ENCODE results near the gene TWIST2.

Gene TWIST2

DNA sequence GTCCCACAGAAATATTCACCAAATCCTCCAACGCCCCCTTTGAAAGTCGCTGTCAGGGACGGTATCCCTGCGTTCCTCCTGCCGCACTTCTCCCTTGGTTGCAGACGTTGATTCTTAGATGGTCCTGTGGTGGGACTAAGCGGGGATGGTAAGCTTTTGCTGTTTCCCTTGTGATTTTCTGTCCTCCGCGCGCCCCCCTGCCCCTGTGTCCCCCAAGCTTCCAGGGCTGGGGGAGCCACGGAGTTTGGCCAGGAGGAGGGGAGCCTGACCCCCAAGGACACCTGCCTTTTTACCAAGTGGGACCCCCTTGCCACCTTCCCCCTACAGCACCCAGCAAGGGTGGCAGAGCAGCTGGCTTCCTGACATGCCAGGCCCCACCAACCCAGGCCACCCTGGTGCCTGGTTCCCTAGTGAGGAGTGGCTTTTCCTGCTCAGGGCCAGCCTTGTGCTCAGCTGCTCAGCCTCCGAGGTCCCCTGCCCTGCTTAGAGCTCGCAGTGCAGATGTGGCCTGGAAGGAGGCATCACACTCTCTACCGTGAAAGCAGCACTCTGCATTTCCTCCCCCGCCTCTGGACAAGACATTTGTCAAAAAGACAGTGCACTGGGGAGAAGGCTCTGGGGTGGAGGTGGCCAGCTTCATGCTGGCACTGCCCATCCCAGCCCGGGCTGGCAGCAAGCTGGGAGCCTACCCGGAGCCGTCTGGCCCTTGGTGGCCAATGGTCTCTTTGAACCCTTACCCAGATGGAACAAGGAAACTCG is 49.4 kb downstream of the TWIST2 start:
- no peaks in the 10 kb centered on the region for H3K36me3 ChIP-seq (replicated peaks; ENCODE audit: insufficient read depth, low read length)
- no peaks in the 10 kb centered on the region for H3K9me3 ChIP-seq (replicated peaks; ENCODE audit: insufficient read depth, low read length)
- no peak overlapping the region for H3K27ac ChIP-seq (ENCODE audit: low read length)
- H3K9me2 ChIP-seq (replicated peaks; ENCODE audit: insufficient read depth, low read length): no peaks in the 10 kb centered on the region
- no peaks in the 10 kb centered on the region for H3F3A ChIP-seq (ENCODE audit: insufficient read depth, low read length)
- H3K4me3 ChIP-seq (ENCODE audit: low read length): no peak overlapping the region
- H3K79me2 ChIP-seq (ENCODE audit: low read length): no peaks in the 10 kb centered on the region
- no peaks in the 10 kb centered on the region for H3K4me1 ChIP-seq (ENCODE audit: low read length)
- TF ChIP-seq, protein P1, sequence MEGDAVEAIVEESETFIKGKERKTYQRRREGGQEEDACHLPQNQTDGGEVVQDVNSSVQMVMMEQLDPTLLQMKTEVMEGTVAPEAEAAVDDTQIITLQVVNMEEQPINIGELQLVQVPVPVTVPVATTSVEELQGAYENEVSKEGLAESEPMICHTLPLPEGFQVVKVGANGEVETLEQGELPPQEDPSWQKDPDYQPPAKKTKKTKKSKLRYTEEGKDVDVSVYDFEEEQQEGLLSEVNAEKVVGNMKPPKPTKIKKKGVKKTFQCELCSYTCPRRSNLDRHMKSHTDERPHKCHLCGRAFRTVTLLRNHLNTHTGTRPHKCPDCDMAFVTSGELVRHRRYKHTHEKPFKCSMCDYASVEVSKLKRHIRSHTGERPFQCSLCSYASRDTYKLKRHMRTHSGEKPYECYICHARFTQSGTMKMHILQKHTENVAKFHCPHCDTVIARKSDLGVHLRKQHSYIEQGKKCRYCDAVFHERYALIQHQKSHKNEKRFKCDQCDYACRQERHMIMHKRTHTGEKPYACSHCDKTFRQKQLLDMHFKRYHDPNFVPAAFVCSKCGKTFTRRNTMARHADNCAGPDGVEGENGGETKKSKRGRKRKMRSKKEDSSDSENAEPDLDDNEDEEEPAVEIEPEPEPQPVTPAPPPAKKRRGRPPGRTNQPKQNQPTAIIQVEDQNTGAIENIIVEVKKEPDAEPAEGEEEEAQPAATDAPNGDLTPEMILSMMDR (IDR thresholded peaks at IDR 0.05; ENCODE audit: low read length): no peak
- no peak for TF ChIP-seq EZH2phosphoT487 (IDR thresholded peaks at IDR 0.05; ENCODE audit: low read length)
- no peak for TF ChIP-seq EZH2 (optimal IDR thresholded peaks at IDR 0.05; ENCODE audit: low read depth, low read length)
- no peak overlapping the region for H3K9ac ChIP-seq (ENCODE audit: low read length)
- no peaks in the 10 kb centered on the region for H4K20me1 ChIP-seq (ENCODE audit: insufficient read depth, low read length)
- no peak overlapping the region for H2AFZ ChIP-seq (ENCODE audit: low read length)
- no peak overlapping the region for H3K4me2 ChIP-seq (ENCODE audit: low read depth, low read length)
- H3K27me3 ChIP-seq (replicated peaks; ENCODE audit: insufficient read depth, low read length): peaks cover 36% of the 10 kb centered on the region
- no peak for DNase-seq

DNA sequence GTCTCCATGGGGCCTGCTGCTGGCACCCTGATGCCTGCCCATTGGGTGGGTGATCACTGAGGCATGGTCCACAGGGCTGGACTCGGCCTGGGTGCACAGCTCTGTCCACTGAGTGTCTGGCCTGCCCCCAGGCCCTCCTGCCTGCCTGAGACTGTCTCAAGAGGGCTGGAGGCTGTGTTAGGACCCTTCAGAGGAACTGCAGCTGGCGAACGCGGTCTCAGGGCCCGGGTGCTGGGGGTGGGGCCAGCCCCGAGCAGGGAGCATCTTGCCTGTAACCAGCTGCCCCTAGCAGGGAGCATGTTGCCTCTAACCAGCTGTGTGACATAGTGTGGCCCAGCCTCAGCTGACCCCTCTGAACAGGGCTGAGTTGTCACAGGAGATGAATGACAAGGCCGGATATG is 50.0 kb downstream of the TWIST2 start:
- H3K4me2 ChIP-seq (ENCODE audit: low read depth, low read length): no peak overlapping the region
- no peak overlapping the region for H3K4me3 ChIP-seq (ENCODE audit: low read length)
- no peaks in the 10 kb centered on the region for H3F3A ChIP-seq (ENCODE audit: insufficient read depth, low read length)
- H3K27me3 ChIP-seq (replicated peaks; ENCODE audit: insufficient read depth, low read length): peaks cover 34% of the 10 kb centered on the region
- H3K9ac ChIP-seq (ENCODE audit: low read length): no peak overlapping the region
- no peaks in the 10 kb centered on the region for H3K4me1 ChIP-seq (ENCODE audit: low read length)
- no peak for DNase-seq
- H3K79me2 ChIP-seq (ENCODE audit: low read length): no peaks in the 10 kb centered on the region
- no peaks in the 10 kb centered on the region for H3K9me3 ChIP-seq (replicated peaks; ENCODE audit: insufficient read depth, low read length)
- no peak overlapping the region for H3K27ac ChIP-seq (ENCODE audit: low read length)
- H3K36me3 ChIP-seq (replicated peaks; ENCODE audit: insufficient read depth, low read length): no peaks in the 10 kb centered on the region
- H4K20me1 ChIP-seq (ENCODE audit: insufficient read depth, low read length): no peaks in the 10 kb centered on the region
- no peak for TF ChIP-seq EZH2phosphoT487 (IDR thresholded peaks at IDR 0.05; ENCODE audit: low read length)
- TF ChIP-seq EZH2 (optimal IDR thresholded peaks at IDR 0.05; ENCODE audit: low read depth, low read length): no peak
- TF ChIP-seq, protein P1 (IDR thresholded peaks at IDR 0.05; ENCODE audit: low read length): no peak
- H2AFZ ChIP-seq (ENCODE audit: low read length): no peak overlapping the region
- H3K9me2 ChIP-seq (replicated peaks; ENCODE audit: insufficient read depth, low read length): no peaks in the 10 kb centered on the region

DNA sequence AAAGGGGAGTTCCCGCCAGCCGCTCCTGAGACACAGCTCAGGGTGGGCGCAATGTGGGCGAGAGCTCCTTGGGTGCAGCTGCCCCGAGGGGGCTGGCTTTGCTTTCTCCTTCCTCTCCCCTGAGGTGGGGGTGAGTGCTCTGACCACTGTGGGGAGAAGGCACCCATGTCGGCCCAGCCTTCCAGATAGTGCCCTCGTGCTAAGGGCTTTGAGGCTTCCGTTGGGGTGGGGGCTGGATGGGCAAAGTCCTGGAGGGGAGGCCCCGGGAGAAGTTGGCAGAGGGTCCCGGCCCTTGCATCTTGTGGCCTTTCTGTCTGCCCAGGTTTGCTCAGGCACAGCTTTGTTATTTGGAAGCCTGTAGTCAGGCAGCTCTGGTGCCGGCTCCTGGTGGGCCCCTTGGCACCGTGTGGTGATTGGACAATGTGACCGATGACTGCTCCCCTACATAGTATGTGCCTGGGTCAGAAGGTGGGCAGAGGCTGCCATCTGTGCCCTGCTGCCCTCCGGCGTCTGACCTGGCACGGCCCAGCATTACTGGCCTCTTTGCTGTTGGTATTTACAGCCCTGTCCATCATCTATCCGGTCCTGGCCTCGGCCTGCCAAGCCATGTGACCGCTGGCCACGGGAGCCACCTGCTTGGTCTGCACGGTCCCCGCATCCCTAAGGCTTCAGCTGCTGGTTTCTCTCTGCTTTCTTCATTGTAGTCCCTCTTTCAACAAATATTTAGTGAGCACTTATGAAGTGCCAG is 50.8 kb downstream of the TWIST2 start:
- Histone ChIP-seq H3K79me2 (ENCODE audit: low read length) (no peaks in the 10 kb centered on the region), H3K4me3 (ENCODE audit: low read length) (no peak overlapping the region), H3K27ac (ENCODE audit: low read length) (no peak overlapping the region), H3K4me1 (ENCODE audit: low read length) (no peaks in the 10 kb centered on the region), H3K9me2 (replicated peaks; ENCODE audit: insufficient read depth, low read length) (no peaks in the 10 kb centered on the region), H3K27me3 (replicated peaks; ENCODE audit: insufficient read depth, low read length) (peaks cover 32% of the 10 kb centered on the region), H3K36me3 (replicated peaks; ENCODE audit: insufficient read depth, low read length) (no peaks in the 10 kb centered on the region), H4K20me1 (ENCODE audit: insufficient read depth, low read length) (no peaks in the 10 kb centered on the region), H3K9ac (ENCODE audit: low read length) (no peak overlapping the region), H3K9me3 (replicated peaks; ENCODE audit: insufficient read depth, low read length) (no peaks in the 10 kb centered on the region), H3K4me2 (ENCODE audit: low read depth, low read length) (no peak overlapping the region), H3F3A (ENCODE audit: insufficient read depth, low read length) (no peaks in the 10 kb centered on the region), H2AFZ (ENCODE audit: low read length) (no peak overlapping the region)
- TF ChIP-seq, protein P1 (IDR thresholded peaks at IDR 0.05; ENCODE audit: low read length): no peak
- TF ChIP-seq EZH2phosphoT487 (IDR thresholded peaks at IDR 0.05; ENCODE audit: low read length) (no peak), EZH2 (optimal IDR thresholded peaks at IDR 0.05; ENCODE audit: low read depth, low read length) (no peak)
- no peak for DNase-seq
